BE2C (cell line): ENCODE measurements around the gene FMC1.
A peak's percentile ranks its signal among the peaks of the same experiment; 100 is the strongest.
"Not testable (repeated sequence)": the region's sequence is repeated elsewhere in the genome, so short reads cannot be mapped to it uniquely, and the experiment has no call there.

Source experiments
- DNase-seq: peaks from one replicate; pipeline ENCODE4 v3.0.0-alpha.2; 2020
- H3K27me3 ChIP-seq: fragments of 250-450 bp; sonication (Bioruptor Pico); 2 replicates; pipeline ENCODE4 v1.5.1; 2020; ENCODE audit warnings: mild to moderate bottlenecking
- H3K36me3 ChIP-seq: fragments of 250-450 bp; sonication (Bioruptor Pico); 2 replicates; pipeline ENCODE4 v1.5.1; 2020; ENCODE audit warnings: mild to moderate bottlenecking
- H3K4me1 ChIP-seq: fragments of 250-450 bp; sonication (Bioruptor Pico); 2 replicates; pipeline ENCODE4 v1.5.1; 2020
- H3K4me3 ChIP-seq: 2 replicates; pipeline ENCODE4 v1.5.1; 2011; ENCODE audit warnings: low read depth, low read length
- H3K9me3 ChIP-seq: fragments of 250-450 bp; sonication (Bioruptor Pico); 2 replicates; pipeline ENCODE4 v1.5.1; 2020
- TF ChIP-seq, protein P1 (sequence below): IDR thresholded peaks from 2 replicates; pipeline ENCODE4 v1.5.1; 2012; ENCODE audit warnings: mild to moderate bottlenecking, low read depth, low read length

FMC1 gene

DNA sequence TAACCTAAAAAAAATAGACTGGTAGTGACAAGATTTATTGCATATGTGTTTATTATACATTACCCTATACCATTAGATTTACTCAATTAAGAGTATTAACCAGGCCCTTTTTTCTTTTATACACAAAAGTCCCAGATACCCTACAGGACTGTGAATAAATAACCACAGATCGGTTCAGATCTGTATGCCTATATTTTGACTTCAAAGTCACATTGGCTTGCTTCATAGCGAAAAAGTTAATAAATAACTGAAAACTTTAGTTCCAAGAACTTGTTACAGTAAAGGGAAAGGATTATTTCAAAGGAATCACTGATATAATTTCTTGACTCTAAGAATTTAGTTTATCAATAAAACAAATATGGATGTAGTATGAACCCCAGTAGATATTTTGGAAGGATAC is 41.8 kb upstream of the FMC1 start:
- TF ChIP-seq, protein P1, sequence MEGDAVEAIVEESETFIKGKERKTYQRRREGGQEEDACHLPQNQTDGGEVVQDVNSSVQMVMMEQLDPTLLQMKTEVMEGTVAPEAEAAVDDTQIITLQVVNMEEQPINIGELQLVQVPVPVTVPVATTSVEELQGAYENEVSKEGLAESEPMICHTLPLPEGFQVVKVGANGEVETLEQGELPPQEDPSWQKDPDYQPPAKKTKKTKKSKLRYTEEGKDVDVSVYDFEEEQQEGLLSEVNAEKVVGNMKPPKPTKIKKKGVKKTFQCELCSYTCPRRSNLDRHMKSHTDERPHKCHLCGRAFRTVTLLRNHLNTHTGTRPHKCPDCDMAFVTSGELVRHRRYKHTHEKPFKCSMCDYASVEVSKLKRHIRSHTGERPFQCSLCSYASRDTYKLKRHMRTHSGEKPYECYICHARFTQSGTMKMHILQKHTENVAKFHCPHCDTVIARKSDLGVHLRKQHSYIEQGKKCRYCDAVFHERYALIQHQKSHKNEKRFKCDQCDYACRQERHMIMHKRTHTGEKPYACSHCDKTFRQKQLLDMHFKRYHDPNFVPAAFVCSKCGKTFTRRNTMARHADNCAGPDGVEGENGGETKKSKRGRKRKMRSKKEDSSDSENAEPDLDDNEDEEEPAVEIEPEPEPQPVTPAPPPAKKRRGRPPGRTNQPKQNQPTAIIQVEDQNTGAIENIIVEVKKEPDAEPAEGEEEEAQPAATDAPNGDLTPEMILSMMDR, result no peak
- Histone ChIP-seq H3K9me3 (no peaks in the 10 kb centered on the region), H3K4me1 (peaks cover 8% of the 10 kb centered on the region; the same call in 1 of the 2 replicates), H3K36me3 (no peaks in the 10 kb centered on the region; the same call in 1 of the 2 replicates), H3K4me3 (no peak overlapping the region), H3K27me3 (no peaks in the 10 kb centered on the region)
- DNase-seq, result no peak

GRCh38 chr7:139300390-139300789 is 40.7 kb upstream of the FMC1 start:
- no peak for DNase-seq
- no peaks in the 10 kb centered on the region for H3K36me3 ChIP-seq
- H3K9me3 ChIP-seq, result no peaks in the 10 kb centered on the region
- H3K4me1 ChIP-seq, result peaks cover 8% of the 10 kb centered on the region; the same call in 1 of the 2 replicates
- no peak overlapping the region for H3K4me3 ChIP-seq
- TF ChIP-seq, protein P1, result no peak
- no peaks in the 10 kb centered on the region for H3K27me3 ChIP-seq

DNA sequence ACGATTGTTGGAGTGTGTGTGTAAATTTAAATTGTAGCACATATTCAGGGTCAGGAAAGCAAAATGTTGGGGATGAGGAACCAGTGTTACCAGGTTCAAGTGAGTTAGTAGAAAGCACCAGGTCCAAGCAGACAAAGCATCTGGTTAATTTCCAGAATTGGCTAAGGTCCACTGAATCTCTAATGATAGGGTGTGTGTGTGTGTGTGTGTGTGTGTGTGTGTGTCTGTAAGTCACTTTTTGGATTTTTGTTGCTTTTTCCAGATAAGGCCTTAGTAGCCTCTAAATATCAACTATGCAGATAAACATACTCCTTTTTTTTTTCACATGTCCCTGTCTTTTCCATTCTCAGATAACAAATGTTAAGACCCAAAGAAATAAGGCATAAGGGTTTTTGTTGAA is 36.6 kb upstream of the FMC1 start:
- Histone ChIP-seq H3K4me3 (no peak overlapping the region), H3K27me3 (no peaks in the 10 kb centered on the region), H3K36me3 (no peaks in the 10 kb centered on the region; the same call in 1 of the 2 replicates), H3K9me3 (no peaks in the 10 kb centered on the region), H3K4me1 (peaks cover 8% of the 10 kb centered on the region; the same call in 1 of the 2 replicates)
- TF ChIP-seq, protein P1, result no peak
- DNase-seq, result no peak

- Histone ChIP-seq H3K27me3 (no peaks in the 10 kb centered on the region), H3K9me3 (no peaks in the 10 kb centered on the region), H3K36me3 (no peaks in the 10 kb centered on the region), H3K4me3 (no peak overlapping the region), H3K4me1 (no peaks in the 10 kb centered on the region)
- TF ChIP-seq, protein P1, result no peak
- no peak for DNase-seq
Measured at GRCh38 chr7:139317939-139318505, 23.1 kb upstream of the FMC1 start.

DNA sequence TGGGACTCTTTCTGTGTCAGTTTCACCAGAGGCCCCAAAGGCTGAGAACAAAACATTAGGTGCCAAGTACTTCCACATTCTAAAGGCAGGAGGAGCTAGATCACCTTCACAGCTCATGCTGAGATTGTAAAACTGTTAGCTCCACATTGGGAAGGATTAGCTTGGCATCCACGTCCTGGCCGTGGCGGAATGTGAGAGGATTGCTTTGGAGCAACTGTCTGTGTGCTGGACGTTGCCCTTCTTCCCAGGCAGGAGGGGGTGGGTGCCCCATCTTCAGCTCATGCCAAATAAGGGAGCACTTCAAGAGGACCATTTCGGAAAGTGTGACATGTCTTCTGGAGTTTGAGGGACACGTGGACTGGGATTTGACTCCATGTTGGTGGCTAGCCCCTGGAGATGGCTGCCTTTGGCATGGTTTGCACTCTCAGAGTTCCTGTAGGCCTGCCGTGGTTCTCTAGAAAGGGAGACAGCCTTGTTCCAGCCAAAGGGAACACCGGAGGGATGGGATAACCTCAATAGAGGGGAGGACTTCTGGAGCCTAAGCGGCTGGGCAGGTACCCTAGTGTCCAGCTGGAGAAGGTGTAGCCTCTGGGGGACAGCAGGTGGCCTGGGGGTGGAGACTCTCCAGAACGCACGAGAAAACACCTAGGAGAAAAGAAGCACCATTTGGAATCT is 19.9 kb upstream of the FMC1 start:
- no peak overlapping the region for H3K4me3 ChIP-seq
- no peaks in the 10 kb centered on the region for H3K36me3 ChIP-seq
- H3K27me3 ChIP-seq, result no peaks in the 10 kb centered on the region
- no peaks in the 10 kb centered on the region for H3K4me1 ChIP-seq
- no peak for DNase-seq
- TF ChIP-seq, protein P1, result peak; percentile 38
- no peaks in the 10 kb centered on the region for H3K9me3 ChIP-seq

- H3K36me3 ChIP-seq, H3K9me3 ChIP-seq, H3K4me1 ChIP-seq, DNase-seq, H3K4me3 ChIP-seq, H3K27me3 ChIP-seq: not testable (repeated sequence)
Measured at GRCh38 chr7:139324709-139325108, 16.4 kb upstream of the FMC1 start.
